IMR-90 (cell line): ENCODE data around the gene AGAP1. TPM values are rescaled to one million over a fixed set of nuclear protein-coding genes. Genes with fewer than 3 reads are reported as not detected.

Source experiments
- ATAC-seq: fragments of 200-7000 bp; cut with Tn5 transposase; 2 replicates; pipeline ENCODE4 v1.9.1; 2020; ENCODE audit warnings: low read depth, mild to moderate bottlenecking, moderate library complexity
- BruUV-seq: library from RNA; stranded (reverse); fragments of 400-500 nt; replicated peaks from 2 replicates; lab custom pipeline; 2021; lab: Mats Ljungman, UMichigan
- CTCF ChIA-PET: fragments of 300-600 bp; formaldehyde crosslinking; extraction: SDS; loops from one replicate; lab custom pipeline; 2021; ENCODE audit warnings: antibody characterized with exemption; lab: Yijun Ruan, JAX
- POLR2A ChIA-PET: fragments of 300-600 bp; sonication (Branson Sonifier 250); formaldehyde crosslinking; loops from one replicate; lab custom pipeline; 2022; ENCODE audit warnings: antibody characterized with exemption; ENCODE audit not compliant: unreplicated experiment; lab: Charles Lee
- DNase-seq: peaks from one replicate; pipeline ENCODE4 v3.0.0; 2013
- H2AFZ ChIP-seq: replicated peaks from 2 replicates; pipeline ENCODE3; 2013; ENCODE audit warnings: low read length, mild to moderate bottlenecking; ENCODE audit not compliant: poor library complexity
- H2AK5ac ChIP-seq: 2 replicates; pipeline ENCODE4 v1.6.1; 2013; ENCODE audit warnings: low read depth, low read length, inconsistent platforms
- H2AK9ac ChIP-seq: replicated peaks from 2 replicates; pipeline ENCODE3; 2013; ENCODE audit warnings: mild to moderate bottlenecking, low read depth, low read length, moderate library complexity; ENCODE audit not compliant: poor library complexity
- H2BK120ac ChIP-seq: 2 replicates; pipeline ENCODE4 v1.6.1; 2013; ENCODE audit warnings: low read depth, low read length, inconsistent platforms
- H2BK15ac ChIP-seq: 3 replicates; pipeline ENCODE4 v1.6.1; 2013; ENCODE audit warnings: low read depth, low read length, inconsistent platforms
- H2BK20ac ChIP-seq: 2 replicates; pipeline ENCODE4 v1.6.1; 2013; ENCODE audit warnings: low read depth, mild to moderate bottlenecking, inconsistent platforms, low read length, moderate library complexity
- H2BK5ac ChIP-seq: 2 replicates; pipeline ENCODE4 v1.6.1; 2013; ENCODE audit warnings: mild to moderate bottlenecking, low read depth, low read length, inconsistent platforms; ENCODE audit not compliant: poor library complexity, severe bottlenecking
- H3K14ac ChIP-seq: replicated peaks from 2 replicates; pipeline ENCODE4 v1.6.1; 2013; ENCODE audit warnings: low read depth, low read length, inconsistent platforms
- H3K18ac ChIP-seq: 2 replicates; pipeline ENCODE4 v1.6.1; 2013; ENCODE audit warnings: low read depth, low read length, control low read depth
- H3K23ac ChIP-seq: 2 replicates; pipeline ENCODE4 v1.6.1; 2013; ENCODE audit warnings: low read depth, low read length, inconsistent platforms
- H3K27ac ChIP-seq: 2 replicates; pipeline ENCODE4 v1.5.1; 2013; ENCODE audit warnings: mild to moderate bottlenecking, control low read depth, low read length; ENCODE audit not compliant: insufficient read depth
- H3K27me3 ChIP-seq: 2 replicates; pipeline ENCODE4 v1.6.1; 2013; ENCODE audit warnings: low read length; ENCODE audit not compliant: control insufficient read depth, insufficient read depth
- H3K36me3 ChIP-seq: 2 replicates; pipeline ENCODE4 v1.6.1; 2013; ENCODE audit warnings: low read length, mixed read lengths; ENCODE audit not compliant: control insufficient read depth, insufficient read depth
- H3K4ac ChIP-seq: 2 replicates; pipeline ENCODE4 v1.6.1; 2013; ENCODE audit warnings: low read depth, low read length, inconsistent platforms
- H3K4me1 ChIP-seq: 2 replicates; pipeline ENCODE4 v1.6.1; 2013; ENCODE audit warnings: low read length, mixed read lengths; ENCODE audit not compliant: control insufficient read depth, insufficient read depth
- H3K4me2 ChIP-seq: 2 replicates; pipeline ENCODE4 v1.6.1; 2013; ENCODE audit warnings: low read depth, mild to moderate bottlenecking, control low read depth, low read length, moderate library complexity
- H3K4me3 ChIP-seq: 2 replicates; pipeline ENCODE4 v1.5.1; 2013; ENCODE audit warnings: low read depth, mild to moderate bottlenecking, control low read depth, low read length, moderate library complexity; ENCODE audit not compliant: insufficient read depth
- H3K56ac ChIP-seq: 2 replicates; pipeline ENCODE4 v1.6.1; 2013; ENCODE audit warnings: low read length, inconsistent platforms; ENCODE audit not compliant: insufficient read depth; ENCODE audit errors: extremely low read depth
- H3K79me1 ChIP-seq, 2 experiments: 2 replicates each; pipeline ENCODE4 v1.6.1; 2013; ENCODE audit warnings: low read length in 2 of 2, inconsistent platforms in 1 of 2, low read depth in 1 of 2
- H3K9ac ChIP-seq: 2 replicates; pipeline ENCODE4 v1.6.1; 2013; ENCODE audit warnings: low read depth, low read length, control low read depth
- H3K9me1 ChIP-seq: 2 replicates; pipeline ENCODE4 v1.6.1; 2013; ENCODE audit warnings: low read length, inconsistent platforms; ENCODE audit not compliant: insufficient read depth
- H3K9me3 ChIP-seq: 2 replicates; pipeline ENCODE4 v1.6.1; 2013; ENCODE audit warnings: low read length; ENCODE audit not compliant: control insufficient read depth, insufficient read depth
- H4K20me1 ChIP-seq: 2 replicates; pipeline ENCODE4 v1.6.1; 2013; ENCODE audit warnings: low read length, inconsistent platforms; ENCODE audit not compliant: insufficient read depth
- H4K5ac ChIP-seq: 2 replicates; pipeline ENCODE4 v1.6.1; 2013; ENCODE audit warnings: mild to moderate bottlenecking, low read depth, low read length, control low read depth
- H4K8ac ChIP-seq, 2 experiments: 2 replicates each; pipeline ENCODE4 v1.6.1; 2013; ENCODE audit warnings: low read depth in 2 of 2, low read length in 2 of 2, control low read depth in 1 of 2, inconsistent platforms in 1 of 2
- H4K91ac ChIP-seq: 2 replicates; pipeline ENCODE4 v1.6.1; 2013; ENCODE audit warnings: low read depth, low read length, inconsistent platforms; ENCODE audit not compliant: insufficient read depth
- BHLHE40 ChIP-seq: fragments of 150-350 bp; IDR thresholded peaks from 2 replicates; pipeline ENCODE4 v1.6.1; 2016; ENCODE audit warnings: mild to moderate bottlenecking, low read depth, low read length
- NFE2L2 ChIP-seq: fragments of 150-350 bp; IDR thresholded peaks from 2 replicates; pipeline ENCODE4 v1.6.1; 2016; ENCODE audit warnings: low read depth, mild to moderate bottlenecking, low read length
- WGBS, 2 experiments: methylation state at CpG; one replicate each; pipeline versions ENCODE4 v1.1.5 to v1.1.7; 2013; ENCODE audit warnings: missing lambda C conversion rate in 2 of 2; ENCODE audit not compliant: insufficient read length in 1 of 2; ENCODE audit errors: extremely low coverage in 2 of 2; 5-methylcytosine and 5-hydroxymethylcytosine counted together
- dilution Hi-C: fragments of 300-500 bp; cut with HindIII; formaldehyde crosslinking; loops from one replicate; pipeline ENCODE4 v1.14.3; 2018; ENCODE audit warnings: low sequenced_read_pairs; ENCODE audit not compliant: unreplicated experiment
- in situ Hi-C: fragments of 300-500 bp; cut with MboI; formaldehyde crosslinking; loops from 3 replicates; pipeline ENCODE4 v1.14.3; 2019; ENCODE audit warnings: low sequenced_read_pairs, inconsistent platforms, mixed read lengths
- intact Hi-C: fragments of 100-400 bp; cut with micrococcal nuclease; formaldehyde crosslinking; loops from 2 replicates; pipeline ENCODE4 v1.10.0; 2022
- polyA plus RNA-seq, 3 experiments: library from polyadenylated mRNA; depleted of rRNA; stranded (reverse); fragments of >200 nt; gene quantifications; 2 replicates each; pipeline ENCODE4 v1.2.3, GENCODE V29; 2012; ENCODE audit warnings: low replicate concordance in 1 of 3
- total RNA-seq: library from RNA; depleted of rRNA; stranded (reverse); fragments of >200 nt; gene quantifications from 2 replicates; pipeline ENCODE4 v1.2.3, GENCODE V29; 2012

AGAP1 gene
- total and polyA plus RNA-seq, 2 of the 4 experiments (the other 2 are of a cell fraction): 15.1 to 16.4 TPM

GRCh38 chr2:235654103-235654813 lies 160.4 kb downstream of the AGAP1 start:
- intact Hi-C loops: no loop called here
- no peak overlapping the region for H3K27ac ChIP-seq
- H2AK5ac ChIP-seq: no peak overlapping the region
- ATAC-seq (peak; percentile 81), DNase-seq (peak; percentile 74)
- H4K5ac ChIP-seq: no peak overlapping the region
- no peak overlapping the region for H3K9ac ChIP-seq
- no CpG with 5 or more reads among the region's 9 CpGs for WGBS, 2 experiments
- TF ChIP-seq NFE2L2 (no peak), BHLHE40 (peak; percentile 56; the same call in 1 of the 2 replicates)
- H2BK120ac ChIP-seq: 0 out of 2 replicates have a peak overlapping the region, but pooled peaks have one; percentile 7
- peak overlapping the region; percentile 34; the same call in 1 of the 2 replicates for H3K4me2 ChIP-seq
- H3K9me1 ChIP-seq: peaks cover 2% of the 10 kb centered on the region; the same call in 1 of the 2 replicates
- peaks cover 27% of the 10 kb centered on the region for H4K20me1 ChIP-seq
- no peak overlapping the region for H3K18ac ChIP-seq
- no peaks in the 10 kb centered on the region for H3K27me3 ChIP-seq
- dilution Hi-C loops: no loop called here
- no TSS peak for BruUV-seq
- H2BK20ac ChIP-seq: peak overlapping the region; percentile 62; the same call in 1 of the 2 replicates
- no peak overlapping the region for H3K4me3 ChIP-seq
- H3K23ac ChIP-seq: no peak overlapping the region
- H2AFZ ChIP-seq: no peak overlapping the region
- no peak overlapping the region for H3K56ac ChIP-seq
- H2BK15ac ChIP-seq: peak overlapping the region; percentile 3; the same call in 1 of the 3 replicates
- H4K91ac ChIP-seq: no peak overlapping the region
- H3K79me1 ChIP-seq: peaks cover 27 to 39% of the 10 kb centered on the region in 2 experiments
- no peak overlapping the region for H2BK5ac ChIP-seq
- in situ Hi-C loops: no loop called here
- H3K36me3 ChIP-seq: no peaks in the 10 kb centered on the region
- H4K8ac ChIP-seq: no peak overlapping the region
- H3K4me1 ChIP-seq: peaks cover 8% of the 10 kb centered on the region
- no peak overlapping the region for H2AK9ac ChIP-seq
- no peak overlapping the region for H3K4ac ChIP-seq
- H3K9me3 ChIP-seq: no peaks in the 10 kb centered on the region
- H3K14ac ChIP-seq: no peak overlapping the region
- ChIA-PET CTCF (interaction anchor here (1.5 kb wide), 1 partner anchor 12 kb away, joined by 3 read pairs; no protein-coding TSS in a partner anchor), POLR2A (no interaction called here)
